Thyroid gland (tissue), 4 donors: ENCODE results near the gene PLCG1. TPM values are rescaled to one million over a fixed set of nuclear protein-coding genes. Genes with fewer than 3 reads are reported as not detected.

Source experiments
- DNase-seq, 2 donors: peaks; one replicate each; pipeline ENCODE4 v3.0.0-alpha.2; 2019
- H3K27ac ChIP-seq, 3 donors: fragments of 200-600 bp; sonication (generic); 1 replicate in 2 of 3; 2 replicates in 1 of 3; pipeline ENCODE4 v1.5.1; 2016 to 2019; ENCODE audit warnings: mild to moderate bottlenecking in 1 of 3, moderate library complexity in 1 of 3
- H3K27me3 ChIP-seq: fragments of 200-600 bp; sonication (generic); one replicate; pipeline ENCODE4 v1.5.1; 2019
- H3K36me3 ChIP-seq, 2 donors: fragments of 200-600 bp; sonication (generic); one replicate each; pipeline ENCODE4 v1.5.1; 2016 to 2019
- H3K4me1 ChIP-seq, 2 donors: fragments of 200-600 bp; sonication (generic); one replicate each; pipeline ENCODE4 v1.5.1; 2017 to 2019
- H3K4me3 ChIP-seq, 3 donors: fragments of 200-600 bp; sonication (generic); replicated peaks in 1 of 3; 1 replicate in 2 of 3; 2 replicates in 1 of 3; pipeline ENCODE4 v1.5.1; 2016; ENCODE audit warnings: mild to moderate bottlenecking in 1 of 3
- H3K9me3 ChIP-seq: fragments of 200-600 bp; sonication (generic); one replicate; pipeline ENCODE4 v1.5.1; 2017
- POLR2A ChIP-seq, 2 donors: fragments of 450-650 bp; IDR thresholded peaks; one replicate each; pipeline ENCODE4 v1.6.1; 2017; ENCODE audit warnings: antibody characterized with exemption in 2 of 2, mild to moderate bottlenecking in 2 of 2, moderate library complexity in 1 of 2
- WGBS, 2 donors: methylation state at CpG; one replicate each; pipeline ENCODE4 v1.1.5; 2017; 5-methylcytosine and 5-hydroxymethylcytosine counted together
- intact Hi-C: fragments of 100-400 bp; cut with DNase I; formaldehyde crosslinking; loops from one replicate; pipeline ENCODE4 v1.15.1; 2023
- total RNA-seq, 4 donors: library from RNA; depleted of rRNA; stranded (reverse); fragments of >200 nt; gene quantifications; one replicate each; pipeline ENCODE4 v1.2.3, GENCODE V29; 2016
- TF ChIP-seq, protein P1 (sequence below), 6 experiments: fragments of 200-600 bp in 3 of 6; fragments of 450-650 bp in 3 of 6; sonication (generic) in 3 of 6; IDR thresholded peaks; one replicate each; pipeline ENCODE4 v1.5.1; 2016 to 2019; ENCODE audit warnings: antibody characterized with exemption in 6 of 6, mild to moderate bottlenecking in 2 of 6, inconsistent platforms in 1 of 6, moderate library complexity in 1 of 6

Gene PLCG1
- total RNA-seq, 4 donors from 2014 or later = 146 to 252 (median 164) TPM

DNA sequence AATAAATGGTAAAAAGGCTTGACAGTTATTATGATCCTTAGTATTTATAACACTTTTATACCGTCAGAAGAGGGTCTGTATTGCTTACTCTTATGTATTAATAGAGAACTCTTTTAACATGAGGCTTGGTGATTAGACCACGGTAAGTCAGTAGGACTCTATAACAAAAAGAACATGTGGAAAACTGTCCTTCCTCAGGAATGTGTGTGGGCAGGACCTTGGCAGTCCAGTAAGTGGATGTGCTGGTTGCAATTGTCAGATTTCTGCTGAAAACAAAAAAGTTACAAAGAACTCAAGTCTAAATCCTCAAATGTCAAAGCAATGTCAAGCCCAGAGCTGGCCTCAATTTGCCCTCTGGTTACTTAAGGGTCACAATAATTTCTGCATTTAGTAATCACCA is 81.1 kb downstream of the PLCG1 start:
- TF ChIP-seq POLR2A (IDR thresholded peaks at IDR 0.05) = no peak
- TF ChIP-seq, protein P1, sequence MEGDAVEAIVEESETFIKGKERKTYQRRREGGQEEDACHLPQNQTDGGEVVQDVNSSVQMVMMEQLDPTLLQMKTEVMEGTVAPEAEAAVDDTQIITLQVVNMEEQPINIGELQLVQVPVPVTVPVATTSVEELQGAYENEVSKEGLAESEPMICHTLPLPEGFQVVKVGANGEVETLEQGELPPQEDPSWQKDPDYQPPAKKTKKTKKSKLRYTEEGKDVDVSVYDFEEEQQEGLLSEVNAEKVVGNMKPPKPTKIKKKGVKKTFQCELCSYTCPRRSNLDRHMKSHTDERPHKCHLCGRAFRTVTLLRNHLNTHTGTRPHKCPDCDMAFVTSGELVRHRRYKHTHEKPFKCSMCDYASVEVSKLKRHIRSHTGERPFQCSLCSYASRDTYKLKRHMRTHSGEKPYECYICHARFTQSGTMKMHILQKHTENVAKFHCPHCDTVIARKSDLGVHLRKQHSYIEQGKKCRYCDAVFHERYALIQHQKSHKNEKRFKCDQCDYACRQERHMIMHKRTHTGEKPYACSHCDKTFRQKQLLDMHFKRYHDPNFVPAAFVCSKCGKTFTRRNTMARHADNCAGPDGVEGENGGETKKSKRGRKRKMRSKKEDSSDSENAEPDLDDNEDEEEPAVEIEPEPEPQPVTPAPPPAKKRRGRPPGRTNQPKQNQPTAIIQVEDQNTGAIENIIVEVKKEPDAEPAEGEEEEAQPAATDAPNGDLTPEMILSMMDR (IDR thresholded peaks at IDR 0.05) = no peak
- no peaks in the 10 kb centered on the region for H3K36me3 ChIP-seq
- no peak overlapping the region for H3K4me3 ChIP-seq
- no peak overlapping the region for H3K27ac ChIP-seq
- intact Hi-C loops = no loop called here
- no peaks in the 10 kb centered on the region for H3K27me3 ChIP-seq
- WGBS, 2 donors = 83 to 91% methylated on average over 2 of the region's 2 CpGs
- peaks cover 32 to 33% of the 10 kb centered on the region in 2 donors for H3K4me1 ChIP-seq
- H3K9me3 ChIP-seq = no peaks in the 10 kb centered on the region
- DNase-seq = peak in 1 of 2 donors; percentile 23

DNA sequence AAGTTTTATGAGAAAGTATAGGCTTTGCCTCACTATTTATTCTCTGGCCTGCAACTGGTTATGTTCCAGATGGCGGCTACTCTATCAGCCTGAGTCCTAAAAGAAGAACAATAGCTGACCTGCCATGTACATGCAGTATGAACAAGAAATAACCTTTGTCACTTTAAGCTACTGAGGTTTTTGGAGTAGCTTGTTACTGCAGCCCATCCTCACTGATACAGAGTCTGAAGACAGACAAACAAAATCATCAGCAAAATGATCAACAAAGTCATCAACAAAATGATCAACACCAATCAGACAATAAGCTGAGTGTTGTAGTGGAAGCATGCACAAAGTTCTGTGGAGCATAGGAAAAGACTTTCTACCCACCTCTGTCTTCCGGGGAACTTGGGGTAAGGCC is 82.5 kb downstream of the PLCG1 start:
- H3K4me3 ChIP-seq = no peak overlapping the region
- intact Hi-C loops = no loop called here

DNA sequence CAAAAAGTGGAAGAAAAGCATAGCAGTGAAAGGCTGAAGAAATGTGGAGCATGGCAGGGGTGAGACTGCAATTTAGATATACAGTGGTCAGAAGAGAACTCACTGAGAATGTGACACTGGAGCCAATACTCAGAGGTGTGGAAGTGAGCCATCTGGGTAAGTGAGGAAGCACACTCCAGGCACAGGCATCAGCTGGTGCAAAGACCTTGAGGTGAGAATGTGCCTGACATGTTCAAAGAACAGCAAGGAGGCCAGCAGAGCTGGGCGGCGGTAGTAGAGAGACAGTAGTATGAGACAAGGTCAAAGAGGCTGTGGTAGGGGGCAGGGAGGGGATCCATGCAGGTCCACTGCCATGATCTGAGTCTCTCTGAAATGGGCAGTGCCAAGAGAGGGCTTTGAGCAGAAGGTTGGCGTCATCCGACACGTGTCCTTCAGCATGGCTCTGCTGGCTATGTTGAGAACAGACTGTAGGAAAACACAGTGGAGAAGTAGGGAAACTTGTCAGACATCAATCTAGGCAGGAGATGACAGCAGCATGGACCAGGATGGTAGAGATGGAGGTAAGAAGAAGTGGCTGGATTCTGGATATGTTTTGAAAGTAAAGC is 84.4 kb downstream of the PLCG1 start:
- no peak for TF ChIP-seq POLR2A (IDR thresholded peaks at IDR 0.05)
- TF ChIP-seq, protein P1 (IDR thresholded peaks at IDR 0.05) = no peak
- Histone ChIP-seq H3K4me3 (no peak overlapping the region), H3K27ac (peak overlapping the region; percentile 61 to 93 (median 83)), H3K27me3 (no peaks in the 10 kb centered on the region), H3K36me3 (no peaks in the 10 kb centered on the region), H3K9me3 (no peaks in the 10 kb centered on the region), H3K4me1 (peaks cover 21 to 27% of the 10 kb centered on the region in 2 donors)
- 93 to 95% methylated on average over 5 of the region's 5 CpGs for WGBS, 2 donors
- intact Hi-C loops = no loop called here
- DNase-seq = peak in 1 of 2 donors; percentile 17

More for the DNA sequence above, 82.5 kb downstream of the PLCG1 start:
- Histone ChIP-seq H3K27ac (no peak overlapping the region), H3K36me3 (no peaks in the 10 kb centered on the region), H3K9me3 (no peaks in the 10 kb centered on the region), H3K4me1 (peaks cover 21 to 28% of the 10 kb centered on the region in 2 donors), H3K27me3 (no peaks in the 10 kb centered on the region)
- WGBS, 2 donors = 96% methylated on average over 2 of the region's 2 CpGs
- TF ChIP-seq POLR2A (IDR thresholded peaks at IDR 0.05) = no peak
- TF ChIP-seq, protein P1 (IDR thresholded peaks at IDR 0.05) = no peak
- DNase-seq = no peak

DNA sequence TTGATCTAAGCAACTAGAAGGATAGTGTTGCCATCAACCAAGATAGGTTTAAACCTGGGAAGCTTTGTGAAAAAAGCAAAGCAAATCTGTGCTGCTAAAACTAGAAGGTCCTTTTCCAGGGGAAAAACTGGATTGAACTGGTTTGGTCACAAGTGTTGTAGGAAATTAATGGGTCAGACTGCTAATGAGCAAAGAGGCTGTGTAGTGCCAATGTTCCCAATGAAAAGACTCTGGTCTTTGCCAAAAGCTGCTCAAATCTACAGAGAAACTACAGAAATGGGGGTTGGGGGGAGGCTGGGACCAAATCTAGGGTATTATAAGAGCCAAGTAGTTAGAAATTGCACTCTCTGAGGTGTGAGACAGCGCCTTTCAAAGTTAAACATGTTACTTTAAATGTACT is 85.0 kb downstream of the PLCG1 start:
- peak overlapping the region; percentile 61 to 93 (median 83) for H3K27ac ChIP-seq
- H3K4me1 ChIP-seq = peaks cover 21 to 27% of the 10 kb centered on the region in 2 donors
- H3K27me3 ChIP-seq = no peaks in the 10 kb centered on the region
- no peaks in the 10 kb centered on the region for H3K36me3 ChIP-seq
- H3K4me3 ChIP-seq = no peak overlapping the region
- intact Hi-C loops = no loop called here
- TF ChIP-seq, protein P1 (IDR thresholded peaks at IDR 0.05) = no peak
- TF ChIP-seq POLR2A (IDR thresholded peaks at IDR 0.05) = no peak
- WGBS, 2 donors = 82 to 87% methylated on average over 1 of the region's 1 CpG
- no peak for DNase-seq
- no peaks in the 10 kb centered on the region for H3K9me3 ChIP-seq

DNA sequence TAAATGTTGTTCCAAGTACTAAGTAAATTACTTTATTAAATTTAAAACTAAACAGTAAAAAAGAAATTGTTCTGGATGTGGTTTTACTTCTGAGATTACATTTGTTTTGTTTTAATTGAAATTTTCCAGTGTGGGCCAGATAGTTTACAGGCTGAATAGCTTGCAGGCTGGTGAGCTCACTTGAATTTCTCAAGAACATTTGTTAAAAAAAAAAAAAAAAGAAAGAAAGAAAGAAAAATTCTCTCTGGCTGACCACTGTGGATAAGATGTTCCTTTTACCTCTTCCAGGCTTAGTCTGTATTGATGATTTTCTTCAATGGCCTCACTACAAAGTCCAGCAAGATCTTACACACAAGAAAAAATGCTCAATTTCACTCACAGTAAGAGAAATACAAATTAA is 85.4 kb downstream of the PLCG1 start:
- Histone ChIP-seq H3K4me1 (peaks cover 21 to 27% of the 10 kb centered on the region in 2 donors), H3K36me3 (no peaks in the 10 kb centered on the region), H3K9me3 (no peaks in the 10 kb centered on the region), H3K27ac (peak overlapping the region; percentile 61 to 93 (median 83)), H3K27me3 (no peaks in the 10 kb centered on the region), H3K4me3 (no peak overlapping the region)
- DNase-seq = no peak
- no peak for TF ChIP-seq POLR2A (IDR thresholded peaks at IDR 0.05)
- TF ChIP-seq, protein P1 (IDR thresholded peaks at IDR 0.05) = no peak
- intact Hi-C loops = no loop called here
